22Rv1 (cell line): ENCODE measurements around the gene WBP2NL.
"Not testable (repeated sequence)": the region's sequence is repeated elsewhere in the genome, so short reads cannot be mapped to it uniquely, and the experiment has no call there.

ENCODE experiments used
- ZFX ChIP-seq: fragments of 450-650 bp; IDR thresholded peaks from 2 replicates; pipeline ENCODE4 v1.6.1; 2017; ENCODE audit warnings: antibody characterized with exemption, borderline replicate concordance
- TF ChIP-seq, protein P1 (sequence below): fragments of 450-650 bp; IDR thresholded peaks from 2 replicates; pipeline ENCODE4 v1.5.1; 2017; ENCODE audit warnings: mild to moderate bottlenecking

DNA sequence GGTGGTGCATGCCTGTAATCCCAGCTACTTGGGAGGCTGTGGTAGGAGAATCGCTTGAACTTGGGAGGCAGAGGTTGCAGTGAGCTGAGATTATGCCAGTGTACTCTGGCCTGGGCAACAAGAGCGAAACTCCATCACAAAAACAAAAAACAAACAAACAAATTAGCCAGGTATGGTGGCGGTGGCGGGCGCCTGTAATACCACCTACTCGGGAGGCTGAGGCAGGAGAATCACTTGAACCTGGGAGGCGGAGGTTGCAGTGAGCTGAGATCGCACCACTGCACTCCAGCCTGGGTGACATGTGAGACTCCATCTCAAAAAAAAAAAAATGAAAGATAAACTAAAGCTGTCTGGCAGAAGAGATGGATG lies 49.7 kb upstream of the WBP2NL start:
- TF ChIP-seq, protein P1, sequence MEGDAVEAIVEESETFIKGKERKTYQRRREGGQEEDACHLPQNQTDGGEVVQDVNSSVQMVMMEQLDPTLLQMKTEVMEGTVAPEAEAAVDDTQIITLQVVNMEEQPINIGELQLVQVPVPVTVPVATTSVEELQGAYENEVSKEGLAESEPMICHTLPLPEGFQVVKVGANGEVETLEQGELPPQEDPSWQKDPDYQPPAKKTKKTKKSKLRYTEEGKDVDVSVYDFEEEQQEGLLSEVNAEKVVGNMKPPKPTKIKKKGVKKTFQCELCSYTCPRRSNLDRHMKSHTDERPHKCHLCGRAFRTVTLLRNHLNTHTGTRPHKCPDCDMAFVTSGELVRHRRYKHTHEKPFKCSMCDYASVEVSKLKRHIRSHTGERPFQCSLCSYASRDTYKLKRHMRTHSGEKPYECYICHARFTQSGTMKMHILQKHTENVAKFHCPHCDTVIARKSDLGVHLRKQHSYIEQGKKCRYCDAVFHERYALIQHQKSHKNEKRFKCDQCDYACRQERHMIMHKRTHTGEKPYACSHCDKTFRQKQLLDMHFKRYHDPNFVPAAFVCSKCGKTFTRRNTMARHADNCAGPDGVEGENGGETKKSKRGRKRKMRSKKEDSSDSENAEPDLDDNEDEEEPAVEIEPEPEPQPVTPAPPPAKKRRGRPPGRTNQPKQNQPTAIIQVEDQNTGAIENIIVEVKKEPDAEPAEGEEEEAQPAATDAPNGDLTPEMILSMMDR = not testable (repeated sequence)
- not testable (repeated sequence) for TF ChIP-seq ZFX
